Stomach (tissue), 9 donors: ENCODE results near the gene HDHD5. TPM values are rescaled to one million over a fixed set of nuclear protein-coding genes. Genes with fewer than 3 reads are reported as not detected.

Experiments used
- DNase-seq, 2 donors: peaks; one replicate each; pipeline versions ENCODE4 v3.0.0 to v3.0.0-alpha.2; 2013 to 2019
- H3K27ac ChIP-seq, 5 donors: fragments of 200-600 bp in 4 of 5; sonication (generic) in 4 of 5; one replicate each; pipeline ENCODE4 v1.5.1; 2013 to 2019; ENCODE audit warnings: mild to moderate bottlenecking in 1 of 5, moderate library complexity in 1 of 5
- H3K27me3 ChIP-seq, 3 donors: fragments of 200-600 bp; sonication (generic); one replicate each; pipeline ENCODE4 v1.5.1; 2017 to 2019; ENCODE audit warnings: mixed run types in 1 of 3
- H3K36me3 ChIP-seq, 4 donors: fragments of 200-600 bp; sonication (generic); 1 replicate in 3 of 4; 2 replicates in 1 of 4; pipeline ENCODE4 v1.5.1; 2016 to 2019
- H3K4me1 ChIP-seq, 4 donors: fragments of 200-600 bp; sonication (generic); one replicate each; pipeline ENCODE4 v1.5.1; 2016 to 2019
- H3K4me3 ChIP-seq, 4 donors: fragments of 200-600 bp; sonication (generic) in 3 of 4; one replicate each; pipeline ENCODE4 v1.5.1; 2016 to 2019; ENCODE audit warnings: mild to moderate bottlenecking in 1 of 4
- H3K9me3 ChIP-seq, 4 donors: fragments of 200-600 bp; sonication (generic); one replicate each; pipeline ENCODE4 v1.5.1; 2016 to 2019
- EP300 ChIP-seq: sonication (generic); formaldehyde crosslinking; IDR thresholded peaks from one replicate; pipeline ENCODE4 v1.6.1; 2017; ENCODE audit warnings: antibody characterized with exemption
- POLR2A ChIP-seq, 4 donors: fragments of 450-650 bp; IDR thresholded peaks; one replicate each; pipeline ENCODE4 v1.6.1; 2016; ENCODE audit warnings: antibody characterized with exemption in 4 of 4, control low read depth in 2 of 4, mild to moderate bottlenecking in 1 of 4, moderate library complexity in 1 of 4
- POLR2AphosphoS5 ChIP-seq, 3 donors: sonication (generic); formaldehyde crosslinking; IDR thresholded peaks; one replicate each; pipeline ENCODE4 v1.6.1; 2016; ENCODE audit warnings: antibody characterized with exemption in 3 of 3
- WGBS, 5 donors: extraction: QIAGEN DNeasy Blood & Tissue Kit in 3 of 5; methylation state at CpG; one replicate each; pipeline versions ENCODE4 v1.1.5 to v1.1.7; 2013 to 2018; 5-methylcytosine and 5-hydroxymethylcytosine counted together
- intact Hi-C: fragments of 100-400 bp; cut with DNase I; formaldehyde crosslinking; loops from one replicate; pipeline ENCODE4 v1.15.1; 2023; ENCODE audit warnings: low total_unique reads
- polyA plus RNA-seq, 3 donors: library from polyadenylated mRNA; stranded (reverse); fragments of 200-250 nt; gene quantifications; one replicate each; pipeline ENCODE4 v1.2.3, GENCODE V29; 2013
- total RNA-seq, 5 donors: library from RNA; depleted of rRNA; stranded (reverse); fragments of >200 nt; gene quantifications; one replicate each; pipeline versions ENCODE4 v1.1.0 to v1.2.3, GENCODE V29; 2014 to 2016
- TF ChIP-seq, protein P1 (sequence below), 7 experiments: fragments of 450-650 bp in 4 of 7; fragments of 200-600 bp in 3 of 7; sonication (generic) in 3 of 7; IDR thresholded peaks; one replicate each; pipeline ENCODE4 v1.5.1; 2016 to 2019; ENCODE audit warnings: antibody characterized with exemption in 7 of 7, control low read depth in 2 of 7, mild to moderate bottlenecking in 1 of 7
- donor health status: healthy with polysubstance abuse.
- donor health status: Bipolar disorder and iron deficiency.
- donor health status: healthy.

Gene HDHD5
- total and polyA plus RNA-seq, 8 donors, result 22.8 to 190 (median 34.0) TPM

DNA sequence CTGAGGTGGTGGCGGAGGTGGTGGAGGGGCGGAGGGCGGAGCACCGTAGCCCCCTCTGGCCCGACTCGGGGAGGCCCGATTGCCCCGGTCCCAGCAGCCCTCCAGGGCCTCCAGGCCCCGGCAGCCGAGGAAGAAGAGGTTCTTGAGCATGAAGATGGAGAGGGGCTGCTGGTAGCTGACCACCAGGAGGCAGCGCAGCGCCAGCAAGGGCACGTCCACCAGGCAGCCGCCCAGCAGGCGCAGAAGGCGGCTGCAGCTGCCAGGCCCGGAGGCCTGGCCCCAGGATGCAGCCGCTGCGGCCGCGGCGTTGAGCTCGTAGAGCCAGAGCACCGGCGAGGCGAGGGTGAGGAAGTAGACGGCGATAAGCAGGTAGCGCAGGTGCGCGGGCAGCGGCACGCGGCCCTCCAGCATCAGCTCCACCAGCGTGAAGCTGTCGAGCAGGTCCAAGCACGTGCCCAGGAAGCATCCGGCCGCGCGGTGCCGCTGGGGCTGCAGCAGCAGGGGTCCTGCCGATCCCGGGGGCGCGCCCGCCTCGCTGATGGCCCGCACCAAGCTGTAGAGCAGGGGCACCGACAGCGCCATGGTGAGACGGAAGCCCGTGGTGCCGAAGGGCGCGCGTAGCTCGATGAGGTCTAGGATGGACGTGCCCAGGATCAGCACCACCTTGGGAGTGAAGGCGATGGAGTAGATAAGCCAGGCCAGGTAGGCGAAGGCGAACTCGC lies 39.4 kb downstream of the HDHD5 start:
- peak in 1 of 2 donors; percentile 47 for DNase-seq
- intact Hi-C loops, result no loop called here
- peaks cover 12 to 39% (median 20%) of the 10 kb centered on the region in 4 donors for H3K4me1 ChIP-seq
- H3K27ac ChIP-seq, result no peak overlapping the region
- peak overlapping the region in 1 of 4 donors; percentile 89 for H3K4me3 ChIP-seq
- H3K36me3 ChIP-seq, result no peaks in the 10 kb centered on the region
- 28 to 42% (median 31%) methylated on average over 36 to 63 of the region's 63 CpGs for WGBS, 5 donors
- peaks cover 4 to 63% (median 35%) of the 10 kb centered on the region in 3 donors for H3K27me3 ChIP-seq
- TF ChIP-seq POLR2A (IDR thresholded peaks at IDR 0.05) (no peak), POLR2AphosphoS5 (IDR thresholded peaks at IDR 0.05) (no peak), EP300 (no peak)
- TF ChIP-seq, protein P1, sequence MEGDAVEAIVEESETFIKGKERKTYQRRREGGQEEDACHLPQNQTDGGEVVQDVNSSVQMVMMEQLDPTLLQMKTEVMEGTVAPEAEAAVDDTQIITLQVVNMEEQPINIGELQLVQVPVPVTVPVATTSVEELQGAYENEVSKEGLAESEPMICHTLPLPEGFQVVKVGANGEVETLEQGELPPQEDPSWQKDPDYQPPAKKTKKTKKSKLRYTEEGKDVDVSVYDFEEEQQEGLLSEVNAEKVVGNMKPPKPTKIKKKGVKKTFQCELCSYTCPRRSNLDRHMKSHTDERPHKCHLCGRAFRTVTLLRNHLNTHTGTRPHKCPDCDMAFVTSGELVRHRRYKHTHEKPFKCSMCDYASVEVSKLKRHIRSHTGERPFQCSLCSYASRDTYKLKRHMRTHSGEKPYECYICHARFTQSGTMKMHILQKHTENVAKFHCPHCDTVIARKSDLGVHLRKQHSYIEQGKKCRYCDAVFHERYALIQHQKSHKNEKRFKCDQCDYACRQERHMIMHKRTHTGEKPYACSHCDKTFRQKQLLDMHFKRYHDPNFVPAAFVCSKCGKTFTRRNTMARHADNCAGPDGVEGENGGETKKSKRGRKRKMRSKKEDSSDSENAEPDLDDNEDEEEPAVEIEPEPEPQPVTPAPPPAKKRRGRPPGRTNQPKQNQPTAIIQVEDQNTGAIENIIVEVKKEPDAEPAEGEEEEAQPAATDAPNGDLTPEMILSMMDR (IDR thresholded peaks at IDR 0.05), result peak in 1 of 7 experiments; percentile 16
- peaks cover 0 to 4% (median 0%) of the 10 kb centered on the region in 4 donors for H3K9me3 ChIP-seq

DNA sequence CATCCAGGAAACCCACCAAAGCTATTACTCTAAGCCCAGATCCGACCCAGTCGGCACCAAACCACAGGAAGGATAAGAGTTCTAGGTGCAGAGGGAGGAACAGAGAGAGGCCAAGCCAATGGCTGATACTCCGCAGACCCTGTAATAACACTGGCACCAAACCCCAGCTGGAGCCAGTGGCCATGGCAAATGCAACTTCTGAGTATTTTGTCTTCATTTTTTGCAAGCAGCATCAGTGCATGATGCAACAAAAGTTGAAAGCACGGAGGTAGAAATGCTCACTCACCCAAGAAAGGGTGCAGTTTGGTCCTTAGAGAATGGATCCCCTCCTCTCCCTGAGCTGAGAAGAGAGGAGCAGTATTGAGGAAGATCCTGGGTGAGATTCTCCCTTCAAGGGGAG lies 40.7 kb downstream of the HDHD5 start:
- WGBS, 5 donors, result 68 to 85% (median 80%) methylated on average over 4 of the region's 4 CpGs
- Histone ChIP-seq H3K27me3 (peaks cover 4 to 54% (median 35%) of the 10 kb centered on the region in 3 donors), H3K4me1 (peaks cover 12 to 49% (median 20%) of the 10 kb centered on the region in 4 donors), H3K9me3 (peaks cover 0 to 4% (median 0%) of the 10 kb centered on the region in 4 donors), H3K4me3 (no peak overlapping the region), H3K27ac (peak overlapping the region in 1 of 5 donors; percentile 36), H3K36me3 (no peaks in the 10 kb centered on the region)
- TF ChIP-seq, protein P1 (IDR thresholded peaks at IDR 0.05), result no peak
- TF ChIP-seq EP300, result no peak
- TF ChIP-seq POLR2AphosphoS5 (IDR thresholded peaks at IDR 0.05), result no peak
- no peak for TF ChIP-seq POLR2A (IDR thresholded peaks at IDR 0.05)
- intact Hi-C loops, result no loop called here
- DNase-seq, result no peak

DNA sequence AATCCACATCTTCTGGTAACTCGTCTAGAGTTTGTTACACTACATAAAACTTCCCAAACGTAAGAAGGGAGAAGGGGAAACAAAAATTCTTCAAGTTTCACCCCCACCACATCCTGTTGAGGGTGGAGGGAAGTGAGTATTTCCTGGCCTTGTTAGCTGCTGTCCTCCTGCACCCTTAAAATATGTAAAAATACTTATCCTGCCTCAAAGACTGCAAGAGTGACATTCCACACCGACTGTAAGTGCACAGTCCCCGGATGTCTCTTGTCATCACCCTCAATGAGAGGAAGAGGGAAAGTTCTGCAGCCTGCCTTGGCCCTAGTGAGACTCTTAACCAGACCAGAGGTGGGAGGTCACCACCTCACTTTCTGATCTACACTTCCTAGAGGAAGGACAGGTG lies 41.2 kb downstream of the HDHD5 start:
- intact Hi-C loops, result no loop called here
- WGBS, 5 donors, result 34 to 59% (median 51%) methylated on average over 4 of the region's 4 CpGs
- TF ChIP-seq, protein P1 (IDR thresholded peaks at IDR 0.05), result no peak
- TF ChIP-seq POLR2AphosphoS5 (IDR thresholded peaks at IDR 0.05) (no peak), EP300 (no peak), POLR2A (IDR thresholded peaks at IDR 0.05) (no peak)

DNA sequence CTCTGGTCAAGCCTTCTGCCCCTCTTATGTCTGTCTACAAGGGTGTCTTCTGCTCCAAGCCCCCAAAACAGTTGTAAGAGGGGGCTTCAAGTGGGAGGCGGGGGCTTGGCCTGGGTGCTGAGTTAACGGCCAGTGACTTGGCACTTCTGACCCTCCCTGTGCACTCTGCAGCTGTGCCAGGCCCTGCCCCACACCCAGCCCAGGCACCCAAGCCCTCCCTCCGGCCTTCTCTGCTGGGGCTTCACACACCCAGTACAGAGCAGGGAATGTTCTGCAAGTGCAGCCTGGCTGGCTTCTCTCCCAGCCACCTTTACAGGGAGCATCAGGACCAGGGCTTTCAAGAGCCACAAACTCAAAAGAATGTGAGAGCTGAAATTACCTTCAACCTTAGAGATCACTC lies 41.7 kb downstream of the HDHD5 start:
- DNase-seq, result no peak
- no peak overlapping the region for H3K4me3 ChIP-seq
- WGBS, 5 donors, result 53 to 70% (median 61%) methylated on average over 3 of the region's 3 CpGs

More for the DNA sequence above, 41.2 kb downstream of the HDHD5 start:
- peak overlapping the region in 1 of 5 donors; percentile 36 for H3K27ac ChIP-seq
- H3K36me3 ChIP-seq, result no peaks in the 10 kb centered on the region
- H3K27me3 ChIP-seq, result peaks cover 4 to 50% (median 35%) of the 10 kb centered on the region in 3 donors
- no peak for DNase-seq
- no peak overlapping the region for H3K4me3 ChIP-seq
- H3K9me3 ChIP-seq, result peaks cover 0 to 4% (median 0%) of the 10 kb centered on the region in 4 donors
- H3K4me1 ChIP-seq, result peaks cover 12 to 49% (median 20%) of the 10 kb centered on the region in 4 donors

More for the DNA sequence above, 41.7 kb downstream of the HDHD5 start:
- Histone ChIP-seq H3K27me3 (peaks cover 4 to 45% (median 31%) of the 10 kb centered on the region in 3 donors), H3K36me3 (no peaks in the 10 kb centered on the region), H3K27ac (peak overlapping the region in 1 of 5 donors; percentile 36), H3K9me3 (peaks cover 0 to 4% (median 0%) of the 10 kb centered on the region in 4 donors), H3K4me1 (peaks cover 12 to 49% (median 20%) of the 10 kb centered on the region in 4 donors)
- intact Hi-C loops, result no loop called here
- TF ChIP-seq, protein P1 (IDR thresholded peaks at IDR 0.05), result no peak
- TF ChIP-seq POLR2AphosphoS5 (IDR thresholded peaks at IDR 0.05) (no peak), POLR2A (IDR thresholded peaks at IDR 0.05) (no peak)
